WTC11 (cell line): Measurements from ENCODE around the gene DBN1.

Source experiments
- CTCF ChIP-seq: fragments of 200-600 bp; IDR thresholded peaks from 2 replicates; pipeline ENCODE4 v1.8.0; 2022; ENCODE audit warnings: antibody characterized with exemption
- TCF7 ChIP-seq: sonication (generic); formaldehyde crosslinking; IDR thresholded peaks from 2 replicates; pipeline ENCODE4 v1.8.0; 2022; ENCODE audit warnings: mild to moderate bottlenecking, low read depth, missing genetic modification reagents, moderate library complexity
- TF ChIP-seq, protein P1 (sequence below): sonication (generic); formaldehyde crosslinking; IDR thresholded peaks from 2 replicates; pipeline ENCODE4 v1.8.0; 2022; ENCODE audit warnings: mild to moderate bottlenecking, missing genetic modification reagents

DNA sequence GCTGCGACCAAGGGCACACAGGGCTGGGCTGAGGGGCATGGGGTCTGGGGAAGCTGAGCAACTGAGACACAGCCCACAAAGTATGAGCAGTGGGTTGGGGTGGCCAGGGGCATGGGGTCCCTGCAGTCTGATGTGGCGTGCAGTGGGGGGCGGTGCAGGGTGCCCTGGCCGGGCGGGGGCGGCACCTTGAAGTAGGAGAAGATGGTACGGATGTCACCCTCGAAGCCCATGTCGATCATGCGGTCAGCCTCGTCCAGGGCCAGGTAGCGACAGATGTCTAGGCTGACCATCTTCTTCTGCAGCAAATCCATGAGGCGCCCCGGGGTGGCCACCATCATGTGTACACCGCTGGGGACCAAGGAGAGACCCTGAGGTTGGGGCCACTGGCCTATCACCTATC, 40.1 kb upstream of the DBN1 start:
- TF ChIP-seq CTCF (no peak), TCF7 (no peak)
- TF ChIP-seq, protein P1, sequence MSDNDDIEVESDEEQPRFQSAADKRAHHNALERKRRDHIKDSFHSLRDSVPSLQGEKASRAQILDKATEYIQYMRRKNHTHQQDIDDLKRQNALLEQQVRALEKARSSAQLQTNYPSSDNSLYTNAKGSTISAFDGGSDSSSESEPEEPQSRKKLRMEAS, result no peak
